PC-9 (cell line): ENCODE results near the gene ELK3. TPM values are rescaled to one million over a fixed set of nuclear protein-coding genes. Genes with fewer than 3 reads are reported as not detected.
A peak's percentile ranks its signal among the peaks of the same experiment; 100 is the strongest.

Experiments
- BruUV-seq: library from RNA; stranded (reverse); fragments of 400-500 nt; replicated peaks from 2 replicates; lab custom pipeline; 2021; lab: Mats Ljungman, UMichigan
- CTCF ChIA-PET: fragments of 300-600 bp; sonication (Branson Sonifier 250); formaldehyde crosslinking; loops from one replicate; lab custom pipeline; 2022; ENCODE audit warnings: antibody characterized with exemption; lab: Charles Lee
- POLR2A ChIA-PET: fragments of 300-600 bp; sonication (Branson Sonifier 250); formaldehyde crosslinking; loops from one replicate; lab custom pipeline; 2022; ENCODE audit warnings: antibody characterized with exemption; ENCODE audit not compliant: unreplicated experiment; lab: Charles Lee
- DNase-seq, 2 experiments: peaks; one replicate each; pipeline versions ENCODE4 v3.0.0 to v3.0.0-alpha.2; 2015 to 2022; ENCODE audit warnings: mixed read lengths in 1 of 2
- H2AFZ ChIP-seq: fragments of 200-600 bp; sonication (generic); 2 replicates; pipeline ENCODE4 v1.8.1; 2017; ENCODE audit warnings: antibody characterized with exemption
- H3F3A ChIP-seq: fragments of 200-600 bp; sonication (generic); 2 replicates; pipeline ENCODE4 v1.8.1; 2017; ENCODE audit warnings: antibody characterized with exemption, mild to moderate bottlenecking, low read depth; ENCODE audit not compliant: insufficient read depth
- H3K27ac ChIP-seq: fragments of 200-600 bp; sonication (generic); 2 replicates; pipeline ENCODE4 v1.6.1; 2016; ENCODE audit warnings: mixed run types
- H3K27me3 ChIP-seq: fragments of 200-600 bp; sonication (generic); 2 replicates; pipeline ENCODE4 v1.6.1; 2016; ENCODE audit warnings: low read depth, mixed run types; ENCODE audit not compliant: insufficient read depth
- H3K36me3 ChIP-seq: fragments of 200-600 bp; sonication (generic); 2 replicates; pipeline ENCODE4 v1.6.1; 2016; ENCODE audit warnings: low read depth, mixed run types
- H3K4me1 ChIP-seq: fragments of 200-600 bp; sonication (generic); replicated peaks from 2 replicates; pipeline ENCODE4 v1.6.1; 2016; ENCODE audit warnings: mixed run types; ENCODE audit not compliant: insufficient read depth
- H3K4me2 ChIP-seq: fragments of 200-600 bp; sonication (generic); 2 replicates; pipeline ENCODE4 v1.6.1; 2017; ENCODE audit warnings: mixed run types
- H3K4me3 ChIP-seq: fragments of 200-600 bp; sonication (generic); 2 replicates; pipeline ENCODE4 v1.6.1; 2016; ENCODE audit warnings: mixed run types
- H3K79me2 ChIP-seq: fragments of 200-600 bp; sonication (generic); 2 replicates; pipeline ENCODE4 v1.6.1; 2017; ENCODE audit warnings: low read depth, mixed run types
- H3K9me2 ChIP-seq: fragments of 200-600 bp; sonication (generic); 2 replicates; pipeline ENCODE4 v1.8.1; 2017; ENCODE audit warnings: mild to moderate bottlenecking; ENCODE audit not compliant: insufficient read depth
- H3K9me3 ChIP-seq: fragments of 200-600 bp; sonication (generic); 2 replicates; pipeline ENCODE4 v1.8.1; 2016; ENCODE audit warnings: low read depth; ENCODE audit not compliant: insufficient read depth
- H4K20me1 ChIP-seq: fragments of 200-600 bp; sonication (generic); 2 replicates; pipeline ENCODE4 v1.8.1; 2017; ENCODE audit not compliant: insufficient read depth
- CTCF ChIP-seq: fragments of 200-600 bp; sonication (generic); conservative IDR thresholded peaks from 2 replicates; pipeline ENCODE4 v1.6.1; 2017; ENCODE audit warnings: mixed run types, antibody characterized with exemption, mild to moderate bottlenecking, moderate library complexity
- EZH2 ChIP-seq: fragments of 200-600 bp; sonication (generic); IDR thresholded peaks from 2 replicates; pipeline ENCODE4 v1.8.0; 2017; ENCODE audit warnings: antibody characterized with exemption, low read depth
- intact Hi-C: fragments of 100-400 bp; cut with micrococcal nuclease; formaldehyde crosslinking; loops from one replicate; pipeline ENCODE4 v1.10.0; 2022; ENCODE audit not compliant: unreplicated experiment
- total RNA-seq: library from RNA; stranded (reverse); gene quantifications from 2 replicates; pipeline ENCODE4 v1.2.3, GENCODE V29; 2021

The ELK3 gene
- total RNA-seq, 1 experiment from 2014 or later, result 52.3 TPM

- intact Hi-C loops, result loop anchor here (5.0 kb wide), 1 partner anchor 251 kb away; no protein-coding TSS in a partner anchor
- Histone ChIP-seq H3K9me2 (no peaks in the 10 kb centered on the region), H3K27ac (peak overlapping the region; percentile 28; the same call in 1 of the 2 replicates), H3K79me2 (0 out of 2 replicates have a peak, but pooled peaks cover 4% of the 10 kb centered on the region), H3K4me1 (no peaks in the 10 kb centered on the region), H3K27me3 (no peaks in the 10 kb centered on the region), H2AFZ (no peak overlapping the region), H3K4me2 (no peak overlapping the region), H3K9me3 (no peaks in the 10 kb centered on the region), H3K36me3 (peaks cover 38% of the 10 kb centered on the region), H4K20me1 (peaks cover 13% of the 10 kb centered on the region; the same call in 1 of the 2 replicates), H3K4me3 (no peak overlapping the region), H3F3A (peaks cover 64% of the 10 kb centered on the region)
- no TSS peak for BruUV-seq
- POLR2A ChIA-PET, result no interaction called here
- no peak for DNase-seq
- TF ChIP-seq CTCF (no peak), EZH2 (no peak)
- CTCF ChIA-PET, result interaction anchor here (0.5 kb wide), 1 partner anchor 224 kb away, joined by 3 read pairs; the partner anchor contains the start of gene CFAP54
Measured at GRCh38 chr12:96265836-96266235, 71.7 kb downstream of the ELK3 start.

GRCh38 chr12:96266238-96266637 is 72.1 kb downstream of the ELK3 start:
- Histone ChIP-seq H3K4me3 (no peak overlapping the region), H3K79me2 (0 out of 2 replicates have a peak, but pooled peaks cover 4% of the 10 kb centered on the region), H3K4me1 (no peaks in the 10 kb centered on the region), H2AFZ (no peak overlapping the region), H3K27me3 (no peaks in the 10 kb centered on the region), H3K9me3 (no peaks in the 10 kb centered on the region), H3F3A (peaks cover 60% of the 10 kb centered on the region), H3K36me3 (peaks cover 34% of the 10 kb centered on the region), H3K27ac (peak overlapping the region; percentile 28; the same call in 1 of the 2 replicates), H3K4me2 (no peak overlapping the region), H3K9me2 (no peaks in the 10 kb centered on the region), H4K20me1 (peaks cover 9% of the 10 kb centered on the region; the same call in 1 of the 2 replicates)
- POLR2A ChIA-PET, result no interaction called here
- TF ChIP-seq EZH2 (no peak), CTCF (no peak)
- CTCF ChIA-PET, result interaction anchor here (0.5 kb wide), 1 partner anchor 223 kb away, joined by 3 read pairs; the partner anchor contains the start of gene CFAP54
- no peak for DNase-seq
- intact Hi-C loops, result loop anchor here (5.0 kb wide), 1 partner anchor 251 kb away; no protein-coding TSS in a partner anchor
- no TSS peak for BruUV-seq

- Histone ChIP-seq H3K27me3 (no peaks in the 10 kb centered on the region), H3K4me3 (no peak overlapping the region), H3K9me3 (no peaks in the 10 kb centered on the region), H4K20me1 (0 out of 2 replicates have a peak, but pooled peaks cover 7% of the 10 kb centered on the region), H3K4me2 (no peak overlapping the region), H3K9me2 (no peaks in the 10 kb centered on the region), H3K79me2 (peaks cover 4% of the 10 kb centered on the region; the same call in 1 of the 2 replicates), H3K4me1 (no peaks in the 10 kb centered on the region), H2AFZ (no peak overlapping the region), H3F3A (peaks cover 30% of the 10 kb centered on the region; the same call in 1 of the 2 replicates), H3K27ac (peak overlapping the region; percentile 18; the same call in 1 of the 2 replicates), H3K36me3 (peaks cover 26% of the 10 kb centered on the region)
- no peak for DNase-seq
- TF ChIP-seq EZH2, result no peak
- TF ChIP-seq CTCF, result no peak
- intact Hi-C loops, result no loop called here
- ChIA-PET POLR2A (no interaction called here), CTCF (interaction anchor here (0.6 kb wide), 1 partner anchor 274 kb away, joined by 5 read pairs; no protein-coding TSS in a partner anchor)
- no TSS peak for BruUV-seq
Measured at GRCh38 chr12:96271469-96272199, 77.5 kb downstream of the ELK3 start.
